ENCODE results near the gene SETD5.

Gene SETD5

GRCh38 chr3:9409981-9410854 lies 12.8 kb downstream of the SETD5 start:
- TF ChIP-seq YY1 (IDR thresholded peaks at IDR 0.05; ENCODE audit: low read depth) (no peak), CREB1 (IDR thresholded peaks at IDR 0.05; ENCODE audit: low read depth) (no peak), CEBPB (IDR thresholded peaks at IDR 0.05) (no peak), EGR1 (IDR thresholded peaks at IDR 0.05) (no peak), MAX (IDR thresholded peaks at IDR 0.05) (no peak), FOXM1 (IDR thresholded peaks at IDR 0.05; ENCODE audit: borderline replicate concordance, low read depth) (no peak), TCF12 (IDR thresholded peaks at IDR 0.05; ENCODE audit: low read depth) (no peak), TAF1 (IDR thresholded peaks at IDR 0.05; ENCODE audit: low read depth) (no peak)

GRCh38 chr3:9411302-9411701 lies 13.9 kb downstream of the SETD5 start:
- TF ChIP-seq USF1 (IDR thresholded peaks at IDR 0.05), result no peak
- TF ChIP-seq NFIC (IDR thresholded peaks at IDR 0.05), result no peak
- TF ChIP-seq ZBTB7A (IDR thresholded peaks at IDR 0.05; ENCODE audit: low read depth), result no peak

GRCh38 chr3:9412293-9412692 lies 14.9 kb downstream of the SETD5 start:
- TF ChIP-seq MAX (IDR thresholded peaks at IDR 0.05), result no peak
- TF ChIP-seq TEAD4 (IDR thresholded peaks at IDR 0.05), result no peak
- no peak for TF ChIP-seq EP300 (IDR thresholded peaks at IDR 0.05; ENCODE audit: borderline replicate concordance)
- TF ChIP-seq REST (IDR thresholded peaks at IDR 0.05; ENCODE audit: low read depth), result no peak
- TF ChIP-seq ZBTB7A (IDR thresholded peaks at IDR 0.05; ENCODE audit: low read depth), result no peak
- no peak for TF ChIP-seq CEBPB (IDR thresholded peaks at IDR 0.05)
- no peak for TF ChIP-seq USF1 (IDR thresholded peaks at IDR 0.05)
- TF ChIP-seq TCF12 (IDR thresholded peaks at IDR 0.05; ENCODE audit: low read depth), result no peak
- TF ChIP-seq YY1 (IDR thresholded peaks at IDR 0.05; ENCODE audit: low read depth), result no peak

- no peak for TF ChIP-seq TEAD4 (IDR thresholded peaks at IDR 0.05)
- no peak for TF ChIP-seq CEBPB (IDR thresholded peaks at IDR 0.05)
- no peak for TF ChIP-seq TAF1 (IDR thresholded peaks at IDR 0.05; ENCODE audit: low read depth)
- TF ChIP-seq YY1 (IDR thresholded peaks at IDR 0.05; ENCODE audit: low read depth), result no peak
- TF ChIP-seq REST (IDR thresholded peaks at IDR 0.05; ENCODE audit: low read depth), result no peak
- TF ChIP-seq FOXM1 (IDR thresholded peaks at IDR 0.05; ENCODE audit: borderline replicate concordance, low read depth), result no peak
- TF ChIP-seq RAD21 (IDR thresholded peaks at IDR 0.05; ENCODE audit: low read depth), result no peak
- TF ChIP-seq MAX (IDR thresholded peaks at IDR 0.05), result no peak
- TF ChIP-seq NFIC (IDR thresholded peaks at IDR 0.05), result no peak
- TF ChIP-seq ZBTB7A (IDR thresholded peaks at IDR 0.05; ENCODE audit: low read depth), result no peak
- no peak for TF ChIP-seq EGR1 (IDR thresholded peaks at IDR 0.05)
- no peak for TF ChIP-seq USF1 (IDR thresholded peaks at IDR 0.05)
- TF ChIP-seq CREB1 (IDR thresholded peaks at IDR 0.05; ENCODE audit: low read depth), result no peak
- TF ChIP-seq TCF12 (IDR thresholded peaks at IDR 0.05; ENCODE audit: low read depth), result no peak
- no peak for TF ChIP-seq EP300 (IDR thresholded peaks at IDR 0.05; ENCODE audit: borderline replicate concordance)
These were observed 17.4 kb downstream of the SETD5 start for GRCh38 chr3:9414826-9415225.

- TF ChIP-seq TEAD4 (IDR thresholded peaks at IDR 0.05) (no peak), MAX (IDR thresholded peaks at IDR 0.05) (no peak), EGR1 (IDR thresholded peaks at IDR 0.05) (no peak), CEBPB (IDR thresholded peaks at IDR 0.05) (no peak)
These were observed 18.2 kb downstream of the SETD5 start for GRCh38 chr3:9415485-9416138.
